GM12872 (cell line): ENCODE results near the gene CFAP77.

ENCODE experiments used
- CTCF ChIP-seq: IDR thresholded peaks from 3 replicates; pipeline ENCODE4 v1.5.1; 2011; ENCODE audit warnings: low read depth, mild to moderate bottlenecking, low read length, moderate library complexity; ENCODE audit not compliant: insufficient read depth

The CFAP77 gene

GRCh38 chr9:132411091-132411508, 1.1 kb downstream of the CFAP77 start:
- peak; percentile 68 for TF ChIP-seq CTCF

GRCh38 chr9:132412089-132412488, 2.1 kb downstream of the CFAP77 start:
- TF ChIP-seq CTCF, result peak; percentile 61

- TF ChIP-seq CTCF, result no peak
Measured at GRCh38 chr9:132413926-132414325, 3.9 kb downstream of the CFAP77 start.

- TF ChIP-seq CTCF, result no peak
Measured at GRCh38 chr9:132414731-132415130, 4.7 kb downstream of the CFAP77 start.

GRCh38 chr9:132415181-132415580, 5.2 kb downstream of the CFAP77 start:
- TF ChIP-seq CTCF, result no peak

- TF ChIP-seq CTCF, result no peak
Measured at GRCh38 chr9:132418726-132419363, 8.8 kb downstream of the CFAP77 start.

- TF ChIP-seq CTCF, result no peak
Measured at GRCh38 chr9:132422574-132422973, 12.6 kb downstream of the CFAP77 start.

GRCh38 chr9:132423503-132423902, 13.5 kb downstream of the CFAP77 start:
- TF ChIP-seq CTCF, result no peak
